NCI-H2107 treated with DMSO at 0.1 percent for 48 hours (cell line): ENCODE results near the gene C6orf163.

Experiments used
- DNase-seq: peaks from one replicate; lab custom pipeline; 2025; ENCODE audit not compliant: unreplicated experiment; lab: John Stamatoyannopoulos, UW

Gene C6orf163

DNA sequence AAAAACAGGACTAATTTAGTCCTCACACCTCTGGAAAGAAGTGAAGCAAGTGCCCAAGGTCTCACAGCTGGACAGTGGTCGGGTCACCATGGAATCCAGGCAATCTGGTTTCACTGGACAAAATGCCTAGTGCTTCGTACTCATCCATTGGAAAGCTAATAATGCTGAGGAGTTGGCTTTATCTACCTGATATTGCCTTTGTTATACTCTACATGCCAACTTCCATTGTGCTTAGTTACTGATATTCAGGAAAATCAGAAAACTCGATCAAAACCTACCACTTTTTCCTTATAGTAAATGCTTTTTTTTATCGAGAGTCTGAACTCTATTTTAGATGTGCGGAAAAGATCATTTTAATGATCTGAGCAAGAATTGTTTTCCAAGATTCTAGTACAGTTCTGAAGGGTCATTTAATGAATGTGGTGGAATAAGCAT lies 64.1 kb downstream of the C6orf163 start:
- DNase-seq = no peak
